Fibroblast of the aortic adventitia (primary cell): Measurements from ENCODE around the gene PTPRC. TPM values are rescaled to one million over a fixed set of nuclear protein-coding genes. Genes with fewer than 3 reads are reported as not detected.

ENCODE experiments used
- DNase-seq: peaks from one replicate; pipeline ENCODE4 v3.0.0-alpha.2; 2010; ENCODE audit warnings: low read depth
- H3K4me3 ChIP-seq: 2 replicates; pipeline ENCODE4 v1.5.1; 2011; ENCODE audit warnings: low read depth, mild to moderate bottlenecking, control low read depth, low read length, moderate library complexity
- total RNA-seq: library from RNA; depleted of rRNA; stranded (reverse); fragments of >200 nt; gene quantifications from 2 replicates; pipeline ENCODE4 v1.2.3, GENCODE V29; 2012; ENCODE audit warnings: low replicate concordance
- TF ChIP-seq, protein P1 (sequence below): IDR thresholded peaks from 2 replicates; pipeline ENCODE4 v1.5.1; 2011; ENCODE audit warnings: mild to moderate bottlenecking, low read length, control low read depth, inconsistent platforms; ENCODE audit not compliant: insufficient read depth

The PTPRC gene
- total RNA-seq, 1 donor, result 0.09 TPM

DNA sequence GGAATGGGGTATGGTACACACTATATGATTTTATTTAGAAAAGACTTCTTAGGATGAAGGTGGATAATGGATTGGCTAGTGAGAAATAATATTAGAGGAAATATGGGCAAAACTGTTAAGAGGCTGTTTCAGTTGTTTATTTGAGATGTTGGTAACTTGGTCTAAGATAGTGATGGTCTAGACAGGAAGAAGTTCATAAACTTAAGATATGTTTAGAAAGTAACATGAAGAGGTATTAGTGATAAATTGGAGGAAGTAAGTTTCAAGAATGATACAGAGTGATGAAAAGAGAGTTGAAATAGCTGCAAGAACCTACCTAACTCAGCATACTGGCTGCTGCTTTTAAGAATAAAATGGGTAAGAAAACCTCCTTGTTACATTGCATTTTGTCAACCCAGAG is 9.2 kb upstream of the PTPRC start:
- TF ChIP-seq, protein P1, sequence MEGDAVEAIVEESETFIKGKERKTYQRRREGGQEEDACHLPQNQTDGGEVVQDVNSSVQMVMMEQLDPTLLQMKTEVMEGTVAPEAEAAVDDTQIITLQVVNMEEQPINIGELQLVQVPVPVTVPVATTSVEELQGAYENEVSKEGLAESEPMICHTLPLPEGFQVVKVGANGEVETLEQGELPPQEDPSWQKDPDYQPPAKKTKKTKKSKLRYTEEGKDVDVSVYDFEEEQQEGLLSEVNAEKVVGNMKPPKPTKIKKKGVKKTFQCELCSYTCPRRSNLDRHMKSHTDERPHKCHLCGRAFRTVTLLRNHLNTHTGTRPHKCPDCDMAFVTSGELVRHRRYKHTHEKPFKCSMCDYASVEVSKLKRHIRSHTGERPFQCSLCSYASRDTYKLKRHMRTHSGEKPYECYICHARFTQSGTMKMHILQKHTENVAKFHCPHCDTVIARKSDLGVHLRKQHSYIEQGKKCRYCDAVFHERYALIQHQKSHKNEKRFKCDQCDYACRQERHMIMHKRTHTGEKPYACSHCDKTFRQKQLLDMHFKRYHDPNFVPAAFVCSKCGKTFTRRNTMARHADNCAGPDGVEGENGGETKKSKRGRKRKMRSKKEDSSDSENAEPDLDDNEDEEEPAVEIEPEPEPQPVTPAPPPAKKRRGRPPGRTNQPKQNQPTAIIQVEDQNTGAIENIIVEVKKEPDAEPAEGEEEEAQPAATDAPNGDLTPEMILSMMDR, result no peak
- DNase-seq, result no peak

DNA sequence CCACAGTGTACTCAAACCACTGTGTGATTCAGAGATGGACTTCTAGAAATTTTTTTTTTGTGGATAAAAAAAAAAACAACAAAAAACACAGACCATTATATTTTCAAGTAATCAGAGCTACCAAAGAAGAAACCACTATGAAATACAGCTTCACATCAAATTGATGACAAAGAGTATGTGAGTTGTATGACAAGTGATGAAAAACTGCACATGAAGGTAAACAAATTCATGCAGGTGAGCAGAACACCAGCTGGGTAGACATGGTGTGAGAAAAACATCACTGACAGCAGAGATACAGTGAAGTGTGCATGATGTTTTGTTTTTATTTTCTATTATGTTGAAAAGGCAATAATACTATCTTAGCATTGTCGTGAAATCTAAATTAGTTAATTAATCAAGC is 8.0 kb upstream of the PTPRC start:
- no peak for DNase-seq
- TF ChIP-seq, protein P1, result no peak
- H3K4me3 ChIP-seq, result no peak overlapping the region

More for the DNA sequence above, 9.2 kb upstream of the PTPRC start:
- no peak overlapping the region for H3K4me3 ChIP-seq

DNA sequence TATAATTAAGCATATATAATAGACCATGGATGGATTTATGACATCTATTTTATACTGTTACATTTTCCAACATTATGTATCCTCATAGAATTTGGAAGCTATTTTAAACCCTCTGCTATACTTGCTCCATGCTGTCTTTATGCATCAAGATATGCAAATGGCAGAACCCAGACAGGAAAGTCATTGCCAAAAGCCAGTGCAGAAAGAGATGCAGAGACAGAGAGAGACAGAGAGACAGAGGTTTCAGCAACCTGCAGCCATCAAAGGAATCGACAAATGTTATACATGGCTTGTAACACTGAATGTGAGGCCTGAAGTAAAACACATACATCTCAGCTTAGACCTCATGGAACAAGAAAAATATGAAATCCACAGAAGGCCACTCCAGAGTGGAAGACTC is 7.5 kb upstream of the PTPRC start:
- no peak overlapping the region for H3K4me3 ChIP-seq
- DNase-seq, result no peak
- TF ChIP-seq, protein P1, result no peak

DNA sequence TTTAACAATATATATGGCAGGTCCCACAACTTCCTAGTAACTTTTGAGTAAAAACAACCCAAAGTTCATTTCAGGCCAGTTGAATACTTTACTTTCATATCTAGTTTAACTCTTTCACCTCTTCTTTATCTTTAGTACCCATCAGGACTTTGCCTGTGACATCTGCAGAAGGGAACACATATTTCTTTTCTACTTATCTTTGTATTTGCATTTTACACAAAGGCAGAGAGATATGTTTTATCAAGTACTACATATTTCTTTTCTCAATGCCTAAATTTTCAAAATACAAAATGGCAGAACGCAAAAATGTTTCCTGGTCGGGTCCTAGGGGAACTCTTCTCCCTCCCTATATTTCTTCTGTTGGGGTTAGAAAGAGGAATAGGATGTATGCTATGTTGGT is 6.8 kb upstream of the PTPRC start:
- no peak for DNase-seq
- H3K4me3 ChIP-seq, result no peak overlapping the region
- TF ChIP-seq, protein P1, result no peak

DNA sequence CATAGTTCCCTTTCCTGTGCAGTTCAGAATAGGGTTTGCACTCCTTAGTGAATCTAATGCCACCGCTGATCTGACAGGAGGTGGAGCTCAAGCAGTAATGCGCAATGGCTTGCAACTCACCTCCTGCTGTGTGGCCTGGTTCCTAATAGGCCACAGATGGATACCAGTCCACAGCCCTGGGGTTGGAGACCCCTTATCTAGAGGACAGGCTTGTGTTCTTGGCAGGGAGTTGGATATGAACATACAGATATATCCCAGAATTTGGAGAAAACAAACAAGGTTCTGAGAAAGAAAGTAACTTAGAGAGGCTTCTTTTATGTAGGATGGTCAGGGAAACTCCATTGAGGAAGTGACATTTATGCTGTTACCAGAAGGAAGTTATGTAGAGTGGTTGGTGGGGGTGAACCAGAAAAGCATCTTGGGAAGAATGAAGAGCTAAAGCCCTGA is 5.1 kb upstream of the PTPRC start:
- TF ChIP-seq, protein P1, result no peak
- no peak overlapping the region for H3K4me3 ChIP-seq

DNA sequence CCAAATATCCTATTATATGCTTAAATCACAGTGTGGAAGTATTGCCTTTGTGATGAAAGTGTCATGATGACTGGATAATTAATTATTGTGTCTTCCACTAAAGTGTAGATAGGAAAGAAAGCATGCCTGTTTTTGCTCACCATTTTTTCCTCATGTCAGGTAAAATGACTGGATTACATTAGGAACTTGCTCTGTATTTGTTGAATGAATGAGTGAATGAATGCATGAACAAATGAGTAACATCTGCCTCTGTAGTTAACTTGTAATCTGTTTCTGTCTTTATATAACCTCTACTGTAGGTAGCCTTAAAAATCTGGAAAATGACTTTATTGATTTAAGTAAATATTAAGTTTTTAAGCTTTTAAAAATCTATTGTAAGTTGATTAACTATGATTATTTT is 2.9 kb upstream of the PTPRC start:
- TF ChIP-seq, protein P1, result no peak
- no peak overlapping the region for H3K4me3 ChIP-seq
- no peak for DNase-seq

More for the DNA sequence above, 5.1 kb upstream of the PTPRC start:
- DNase-seq, result no peak

DNA sequence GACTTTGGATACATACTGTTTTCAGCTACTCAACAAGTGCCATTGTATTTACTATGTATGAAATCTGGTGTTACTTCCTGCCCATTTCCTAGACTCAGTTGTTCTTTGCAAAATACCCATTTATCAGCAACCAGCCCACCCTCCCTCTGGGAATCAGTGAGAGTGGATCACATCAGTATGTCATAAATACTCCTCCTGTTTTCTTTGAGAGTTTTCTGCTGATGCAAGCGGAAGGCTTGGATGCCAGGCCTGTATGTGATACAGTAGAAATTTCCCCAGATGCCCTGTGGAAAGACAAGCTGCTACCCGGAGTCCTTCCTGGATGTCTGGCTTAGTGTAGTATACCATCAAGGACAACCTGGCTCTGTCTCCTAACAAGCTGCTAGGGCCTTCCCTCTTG is 2.4 kb upstream of the PTPRC start:
- H3K4me3 ChIP-seq, result no peak overlapping the region
- TF ChIP-seq, protein P1, result no peak
- DNase-seq, result no peak
